H1 (cell line): ENCODE measurements around the gene VENTX.

Source experiments
- CEBPB ChIP-seq: IDR thresholded peaks from 2 replicates; pipeline ENCODE4 v1.6.1; 2012; ENCODE audit warnings: low read depth, low read length
- CHD7 ChIP-seq: fragments of 300-600 bp; sonication (generic); IDR thresholded peaks from 2 replicates; pipeline ENCODE4 v1.7.1; 2012; ENCODE audit warnings: low read length, moderate library complexity, mild to moderate bottlenecking, inconsistent platforms; ENCODE audit not compliant: insufficient replicate concordance
- CTCF ChIP-seq, 3 experiments: IDR thresholded peaks; 1 replicate in 2 of 3; 2 replicates in 1 of 3; pipeline versions ENCODE4 v1.5.1 to v1.6.1; 2011; ENCODE audit warnings: low read length in 3 of 3, mild to moderate bottlenecking in 3 of 3, inconsistent platforms in 2 of 3, low read depth in 1 of 3, moderate library complexity in 1 of 3; ENCODE audit not compliant: insufficient read depth in 1 of 3; ENCODE audit errors: control extremely low read depth in 1 of 3
- EP300 ChIP-seq, 2 experiments: IDR thresholded peaks; 1 replicate in 1 of 2; 2 replicates in 1 of 2; pipeline ENCODE4 v1.6.1; 2011 to 2012; ENCODE audit warnings: low read depth in 2 of 2, low read length in 2 of 2, mild to moderate bottlenecking in 2 of 2, borderline replicate concordance in 1 of 2, inconsistent platforms in 1 of 2, moderate library complexity in 1 of 2
- EZH2 ChIP-seq: fragments of 200-600 bp; sonication (generic); IDR thresholded peaks from 2 replicates; pipeline ENCODE4 v1.7.1; 2012; ENCODE audit warnings: low read depth, mild to moderate bottlenecking, moderate library complexity, low read length, inconsistent platforms; ENCODE audit not compliant: severe bottlenecking
- FOSL1 ChIP-seq: IDR thresholded peaks from 2 replicates; pipeline ENCODE4 v1.6.1; 2011; ENCODE audit warnings: mild to moderate bottlenecking, low read depth, low read length, moderate library complexity; ENCODE audit not compliant: insufficient read depth
- GABPA ChIP-seq: IDR thresholded peaks from 2 replicates; pipeline ENCODE4 v1.6.1; 2011; ENCODE audit warnings: mild to moderate bottlenecking, low read length, moderate library complexity, borderline replicate concordance; ENCODE audit not compliant: insufficient read depth
- KDM1A ChIP-seq: fragments of 200-600, 300-600 bp; sonication (generic); IDR thresholded peaks from 2 replicates; pipeline ENCODE4 v1.7.1; 2016; ENCODE audit warnings: mild to moderate bottlenecking, low read length, borderline replicate concordance
- MAFK ChIP-seq: IDR thresholded peaks from 2 replicates; pipeline ENCODE4 v1.6.1; 2012; ENCODE audit warnings: low read depth, mild to moderate bottlenecking, improper control_type of control experiment, low read length
- POLR2A ChIP-seq, 2 experiments: IDR thresholded peaks; 1 replicate in 1 of 2; 2 replicates in 1 of 2; pipeline ENCODE4 v1.6.1; 2011; ENCODE audit warnings: low read depth in 2 of 2, low read length in 2 of 2, mild to moderate bottlenecking in 2 of 2; ENCODE audit errors: control extremely low read depth in 1 of 2
- TCF12 ChIP-seq: IDR thresholded peaks from 2 replicates; pipeline ENCODE4 v1.6.1; 2011; ENCODE audit warnings: low read depth, mild to moderate bottlenecking, low read length
- YY1 ChIP-seq: IDR thresholded peaks from 2 replicates; pipeline ENCODE4 v1.6.1; 2011; ENCODE audit warnings: low read depth, mild to moderate bottlenecking, low read length

DNA sequence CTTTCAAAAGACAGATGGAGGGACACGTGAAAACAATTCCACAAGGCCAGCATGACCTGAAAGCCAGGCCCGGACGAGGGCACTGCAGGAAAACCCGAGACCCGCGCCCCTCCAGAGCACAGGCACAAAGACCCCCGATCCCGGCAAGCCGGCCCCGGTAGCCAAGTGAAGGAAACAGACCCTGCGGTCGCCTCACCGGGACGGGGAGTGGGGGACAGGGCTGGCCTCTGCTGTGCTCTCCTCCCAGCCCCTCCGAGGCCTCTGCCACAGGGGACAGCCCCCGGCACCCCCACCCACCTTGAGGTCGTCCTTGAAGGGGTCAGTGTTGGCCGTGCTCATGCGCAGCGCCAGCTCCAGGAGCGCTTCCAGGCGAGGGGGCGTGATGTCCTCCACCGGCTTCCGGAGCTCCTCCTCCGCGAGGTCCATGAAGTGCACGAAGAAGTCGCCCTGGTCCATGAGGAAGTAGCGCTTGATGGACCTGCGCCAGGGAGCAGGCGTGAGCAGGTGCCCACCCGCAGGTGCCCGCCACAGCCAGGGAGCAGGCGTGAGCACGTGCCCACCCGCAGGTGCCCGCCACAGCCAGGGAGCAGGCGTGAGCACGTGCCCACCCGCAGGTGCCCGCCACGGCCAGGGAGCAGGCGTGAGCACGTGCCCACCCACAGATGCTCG lies 50.3 kb downstream of the VENTX start:
- TF ChIP-seq GABPA (no peak), POLR2A (IDR thresholded peaks at IDR 0.05; ENCODE audit: control extremely low read depth in 1 of 2, low read depth in 2 of 2, low read length in 2 of 2) (no peak), CEBPB (no peak), CTCF (IDR thresholded peaks at IDR 0.05; ENCODE audit: control extremely low read depth in 1 of 3, insufficient read depth in 1 of 3, low read depth in 1 of 3, low read length in 3 of 3) (no peak), MAFK (no peak), EP300 (IDR thresholded peaks at IDR 0.05; ENCODE audit: borderline replicate concordance in 1 of 2, low read depth in 2 of 2, low read length in 2 of 2) (no peak), TCF12 (no peak), FOSL1 (no peak), KDM1A (no peak), EZH2 (no peak), CHD7 (no peak), YY1 (no peak)
